CD4-positive, alpha-beta T cell treated with Interleukin-2 at 100 ng/mL for 4 hours (primary cell): ENCODE measurements around the gene RMDN2.
"Not testable (repeated sequence)": the region's sequence is repeated elsewhere in the genome, so short reads cannot be mapped to it uniquely, and the experiment has no call there.

Experiments used
- DNase-seq: peaks from one replicate; pipeline ENCODE4 v3.0.0-alpha.2; 2020; ENCODE audit warnings: low spot score

Gene RMDN2

GRCh38 chr2:37934591-37935513 lies 9.8 kb downstream of the RMDN2 start:
- DNase-seq = no peak

DNA sequence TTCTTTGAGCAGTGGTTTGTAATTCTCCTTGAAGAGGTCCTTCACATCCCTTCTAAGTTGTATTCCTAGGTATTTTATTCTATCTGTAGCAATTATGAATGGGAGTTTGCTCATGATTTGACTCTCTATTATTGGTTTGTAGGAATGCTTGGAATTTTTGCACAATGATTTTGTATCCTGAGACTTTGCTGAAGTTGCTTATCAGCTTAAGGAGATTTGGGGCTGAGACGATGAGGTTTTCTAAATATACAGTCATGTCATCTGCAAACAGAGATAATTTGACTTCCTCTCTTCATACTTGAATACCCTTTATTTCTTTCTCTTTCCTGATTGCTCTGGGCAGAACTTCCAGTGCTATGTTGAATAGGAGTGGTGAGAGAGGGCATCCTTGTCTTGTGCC lies 12.5 kb downstream of the RMDN2 start:
- DNase-seq = not testable (repeated sequence)

DNA sequence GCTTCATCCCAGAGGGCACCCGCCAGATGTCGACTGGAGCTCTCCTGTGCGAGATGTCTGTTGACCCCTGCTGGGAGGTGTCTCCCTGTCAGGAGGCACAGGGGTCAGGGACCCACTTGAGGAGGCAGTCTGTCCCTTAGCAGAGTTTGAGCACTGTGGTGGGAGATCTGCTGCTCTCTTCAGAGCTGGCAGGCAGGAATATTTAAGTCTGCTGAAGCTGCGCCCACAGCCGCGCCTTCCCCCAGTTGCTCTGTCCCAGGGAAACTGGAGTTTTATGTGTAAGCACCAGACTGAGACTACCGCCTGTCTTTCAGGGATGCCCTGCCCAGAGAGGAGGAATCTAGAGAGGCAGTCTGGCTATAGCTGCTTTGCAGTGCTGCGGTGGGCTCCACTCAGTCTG lies 16.2 kb downstream of the RMDN2 start:
- not testable (repeated sequence) for DNase-seq

DNA sequence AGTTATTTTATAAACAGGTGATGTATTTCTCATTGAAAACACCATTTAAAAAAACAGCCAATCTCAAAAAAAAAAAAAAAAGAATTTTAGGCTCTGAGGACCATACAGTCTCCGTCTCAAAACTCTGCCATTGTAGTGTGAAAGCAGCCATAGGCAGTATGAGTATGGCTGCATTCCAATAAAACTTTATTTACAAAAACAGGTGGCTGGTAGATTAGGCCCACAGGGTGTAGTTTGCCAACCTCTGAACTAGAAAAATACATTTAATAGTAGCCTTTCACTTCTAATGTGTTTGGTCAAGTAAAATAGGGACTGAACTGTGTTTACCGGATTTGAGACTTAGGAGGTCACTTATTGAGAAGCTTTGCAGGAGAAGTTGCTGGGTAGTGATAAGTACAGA lies 19.2 kb downstream of the RMDN2 start:
- DNase-seq = no peak

DNA sequence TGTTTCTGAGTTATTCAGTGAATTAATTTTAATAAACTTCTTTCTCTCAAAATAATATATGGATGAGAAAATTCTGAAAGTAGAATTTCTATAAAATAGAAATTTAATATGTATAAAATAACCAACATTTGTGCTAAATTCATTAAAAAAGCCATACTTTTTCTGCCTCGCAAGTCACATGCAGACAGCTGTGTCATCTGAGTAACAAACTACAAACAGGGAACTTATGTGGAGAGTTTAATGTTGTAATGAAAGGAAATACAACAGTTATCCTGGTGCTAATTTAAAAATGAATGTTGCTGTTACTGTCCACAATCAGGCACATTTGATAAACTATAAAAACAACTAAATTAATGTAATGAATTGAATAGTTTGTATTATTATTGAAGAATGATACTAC lies 22.2 kb downstream of the RMDN2 start:
- DNase-seq = no peak

DNA sequence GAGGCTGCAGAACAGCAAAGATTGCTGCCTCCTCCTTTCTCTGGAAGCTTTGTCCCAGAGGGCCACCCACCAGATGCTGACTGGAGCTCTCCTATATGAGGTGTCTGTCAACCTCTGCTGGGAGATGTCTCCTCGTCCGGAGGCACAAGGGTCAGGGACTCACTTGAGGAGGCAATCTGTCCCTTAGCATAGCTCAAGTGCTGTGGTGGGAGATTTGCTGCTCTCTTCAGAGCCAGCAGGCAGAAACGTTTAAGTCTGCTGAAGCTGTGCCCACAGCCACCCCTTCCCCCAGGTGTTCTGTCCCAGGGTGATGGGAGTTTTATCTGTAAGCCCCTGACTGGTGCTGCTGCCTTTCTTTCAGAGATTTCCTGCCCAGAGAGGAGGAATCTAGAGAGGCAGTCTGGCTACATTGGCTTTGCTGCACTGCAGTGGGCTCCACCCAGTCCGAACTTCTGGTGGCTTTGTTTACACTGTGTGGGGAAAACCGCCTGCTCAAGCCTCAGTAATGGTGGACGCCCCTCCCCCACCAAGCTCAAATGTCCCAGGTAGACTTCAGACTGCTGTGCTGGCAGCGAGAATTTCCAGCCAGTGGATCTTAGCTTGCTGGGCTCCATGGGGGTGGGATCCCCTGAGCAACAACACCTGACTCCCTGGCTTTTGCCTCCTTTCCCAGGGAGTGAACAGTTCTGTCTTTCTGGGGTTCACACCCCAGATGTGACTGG lies 37.1 kb downstream of the RMDN2 start:
- DNase-seq = not testable (repeated sequence)

GRCh38 chr2:37962740-37963121 lies 37.6 kb downstream of the RMDN2 start:
- DNase-seq = not testable (repeated sequence)

DNA sequence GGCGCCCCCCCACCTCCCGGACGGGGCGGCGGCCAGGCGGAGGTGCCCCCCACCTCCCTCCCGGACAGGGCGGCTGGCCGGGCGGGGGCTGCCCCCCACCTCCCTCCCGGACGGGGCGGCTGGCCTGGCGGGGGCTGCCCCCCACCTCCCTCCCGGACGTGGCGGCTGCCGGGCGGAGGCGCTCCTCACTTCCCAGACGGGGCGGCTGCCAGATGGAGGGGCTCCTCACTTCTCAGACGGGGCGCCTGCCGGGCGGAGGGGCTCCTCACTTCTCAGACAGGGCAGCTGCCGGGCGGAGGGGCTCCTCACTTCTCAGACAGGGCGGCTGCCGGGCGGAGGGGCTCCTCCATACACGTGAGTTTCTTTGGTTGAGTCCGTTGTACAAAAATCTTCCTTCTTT lies 38.8 kb downstream of the RMDN2 start:
- DNase-seq = not testable (repeated sequence)

DNA sequence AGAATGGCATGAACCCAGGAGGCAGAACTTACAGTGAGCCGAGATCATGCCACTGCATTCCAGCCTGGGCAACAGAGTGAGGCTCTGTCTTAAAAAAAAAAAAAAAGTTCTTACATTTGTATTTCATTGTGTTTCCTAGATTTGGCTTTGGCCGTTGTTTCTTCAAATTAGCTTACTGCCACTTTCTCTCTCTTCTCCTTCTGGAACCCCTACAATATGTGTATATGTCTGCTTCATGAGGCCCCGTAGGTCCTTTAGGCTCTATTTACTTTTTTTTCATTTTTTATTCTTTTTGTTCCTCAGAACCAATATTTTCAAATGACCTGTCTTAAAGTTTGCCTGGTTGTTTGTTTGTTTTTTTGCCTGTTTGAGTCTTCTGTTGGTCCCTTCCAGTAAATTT lies 41.2 kb downstream of the RMDN2 start:
- no peak for DNase-seq

DNA sequence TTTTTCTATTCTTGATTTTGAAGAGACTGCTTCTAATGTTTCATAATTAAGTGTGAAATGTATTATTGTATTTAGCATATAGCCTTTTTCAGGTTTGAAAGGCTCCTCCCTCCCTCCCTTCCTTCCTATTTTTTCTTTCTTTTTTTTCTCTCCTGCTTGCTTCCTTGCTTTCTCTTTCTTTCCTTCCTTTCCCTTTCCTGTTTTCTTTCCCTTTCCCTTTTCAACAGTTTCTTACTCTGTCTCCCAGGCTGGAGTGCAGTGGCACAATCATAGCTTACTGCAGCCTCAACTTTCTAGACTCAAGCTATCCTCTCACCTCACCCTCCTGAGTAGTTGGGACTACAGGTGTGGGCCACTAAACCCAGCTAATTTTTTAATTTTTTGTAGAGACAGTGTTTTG lies 44.6 kb downstream of the RMDN2 start:
- DNase-seq = no peak

DNA sequence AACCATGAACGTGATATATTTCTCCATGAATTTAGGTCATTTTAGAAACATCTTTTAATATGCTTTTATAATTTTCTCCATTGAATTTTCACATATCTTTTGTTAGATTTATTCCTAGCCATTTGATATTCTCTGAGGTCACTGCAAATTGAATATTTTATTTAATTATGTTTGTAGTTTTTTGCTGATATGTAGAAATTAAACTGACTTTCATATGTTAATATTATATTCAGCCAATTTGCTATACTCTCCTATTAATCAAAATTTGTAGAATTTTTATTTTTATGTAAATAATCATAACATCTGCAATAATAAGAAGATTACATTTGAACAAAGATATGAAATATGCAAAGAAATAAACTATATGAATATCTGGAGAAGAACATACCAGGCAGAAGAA lies 46.9 kb downstream of the RMDN2 start:
- DNase-seq = no peak

GRCh38 chr2:37973615-37974353 lies 48.7 kb downstream of the RMDN2 start:
- DNase-seq = no peak

GRCh38 chr2:37975808-37976207 lies 50.7 kb downstream of the RMDN2 start:
- no peak for DNase-seq

DNA sequence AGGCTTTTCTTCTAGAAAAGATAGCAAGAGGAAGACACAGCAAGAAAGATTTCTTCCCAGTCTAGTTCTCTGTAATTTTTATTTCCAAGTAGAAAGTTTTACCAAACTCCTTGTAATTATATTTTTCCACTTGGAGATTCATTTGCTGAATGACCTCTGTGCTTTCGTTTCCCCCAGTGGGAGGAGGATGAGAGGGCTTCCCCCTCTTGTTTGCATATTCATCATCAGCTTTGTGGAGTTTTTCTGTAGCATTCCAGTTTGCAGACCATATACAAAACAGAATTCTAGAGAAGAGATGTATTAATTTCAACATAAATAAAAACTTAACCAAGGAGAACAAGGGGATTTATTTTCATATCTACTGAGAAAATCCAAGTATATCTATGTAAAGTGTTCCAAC lies 51.3 kb downstream of the RMDN2 start:
- no peak for DNase-seq

DNA sequence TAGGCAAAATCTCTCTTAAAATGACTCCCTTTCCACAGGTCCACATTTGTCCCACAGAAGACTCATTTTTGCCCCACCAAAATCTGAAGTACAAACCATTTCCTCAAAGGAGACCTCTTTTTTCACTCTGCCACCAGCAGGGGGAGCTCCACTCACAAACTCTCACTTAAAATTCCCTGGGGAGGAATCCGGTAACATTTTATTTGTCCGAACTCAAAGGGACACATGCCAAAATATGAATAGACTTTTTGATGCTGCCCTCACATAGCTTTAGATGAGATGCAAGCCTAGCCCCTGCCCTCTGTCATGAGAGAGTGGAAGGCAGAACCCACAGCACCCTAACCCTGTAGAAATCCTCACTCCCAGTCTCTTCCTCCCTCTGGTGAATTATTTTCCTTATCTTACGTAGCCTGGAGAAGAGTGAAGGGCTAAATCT lies 57.1 kb downstream of the RMDN2 start:
- peak; percentile 56 for DNase-seq

- no peak for DNase-seq
Measured at GRCh38 chr2:37982847-37983246, 57.8 kb downstream of the RMDN2 start.

DNA sequence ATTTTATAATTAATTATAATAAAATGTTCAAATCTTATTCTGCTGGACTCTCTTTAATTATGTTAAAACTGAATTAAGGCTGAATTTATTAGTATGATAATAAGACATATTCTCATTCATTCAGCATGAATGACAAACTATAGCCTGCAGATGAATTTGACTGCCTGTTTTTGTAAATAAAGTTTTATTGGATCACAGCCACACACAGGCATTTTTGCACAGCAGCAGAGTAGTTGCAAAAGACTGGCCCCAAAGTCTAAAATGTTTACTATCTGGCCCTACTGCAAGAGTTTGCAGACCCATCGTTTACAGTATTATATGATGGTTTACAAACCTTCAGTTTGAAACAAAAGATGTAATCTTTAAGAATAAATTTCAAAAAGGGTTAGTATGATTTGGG lies 58.6 kb downstream of the RMDN2 start:
- no peak for DNase-seq

DNA sequence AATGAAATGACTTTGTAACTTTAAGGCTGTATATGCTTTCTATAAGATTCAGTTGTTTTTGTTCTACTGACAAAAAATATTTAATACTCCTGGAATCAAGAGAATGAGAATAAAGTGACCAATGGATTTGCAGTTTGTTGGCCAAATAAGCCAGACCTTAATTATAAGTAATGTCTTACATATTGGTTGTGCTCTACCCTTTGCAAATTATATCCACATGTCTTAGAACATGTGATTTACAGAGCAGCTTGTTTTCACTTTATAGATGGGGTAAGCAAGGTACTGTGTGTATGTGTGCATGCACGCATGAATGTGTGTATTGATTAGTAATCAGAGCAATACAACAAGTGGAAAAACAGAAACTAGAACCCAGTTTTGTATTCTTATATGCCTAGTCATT lies 59.1 kb downstream of the RMDN2 start:
- no peak for DNase-seq

DNA sequence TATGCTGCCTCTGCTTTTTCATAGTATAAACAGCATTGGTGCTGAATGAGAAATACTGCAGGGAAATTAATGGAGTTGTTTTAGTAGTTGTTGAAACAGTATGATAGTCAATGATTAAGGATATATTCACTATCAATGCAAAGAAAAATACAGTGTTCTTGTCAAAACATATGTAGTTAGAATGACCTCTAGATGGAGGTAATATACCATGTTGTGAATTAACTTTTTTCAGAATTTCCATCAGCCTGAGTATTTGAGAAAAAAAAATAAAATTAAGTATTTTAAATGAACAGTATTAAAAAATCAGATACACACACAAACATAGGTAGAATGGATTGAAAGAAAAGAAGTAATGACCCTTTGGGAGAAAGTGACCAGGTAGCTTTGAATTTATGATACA lies 59.5 kb downstream of the RMDN2 start:
- no peak for DNase-seq

DNA sequence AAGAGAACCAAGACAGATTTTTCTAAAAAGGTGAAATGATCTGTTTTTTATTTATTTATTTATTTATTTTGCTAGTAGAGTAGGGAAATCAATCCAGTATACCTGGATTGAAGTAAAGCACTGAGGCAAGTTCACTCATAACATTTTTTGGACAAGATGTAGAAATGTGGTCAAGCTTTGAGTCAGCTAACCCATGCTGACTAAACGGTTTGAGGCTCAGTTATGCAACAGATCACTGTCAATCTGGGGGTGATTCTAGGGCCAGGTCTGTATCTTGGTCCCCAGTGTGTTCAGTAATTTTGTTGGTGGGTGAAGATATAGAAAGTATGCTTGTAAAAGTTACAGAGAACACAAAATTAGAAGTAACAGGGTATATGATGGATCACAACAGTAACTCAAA lies 60.2 kb downstream of the RMDN2 start:
- no peak for DNase-seq

- no peak for DNase-seq
Measured at GRCh38 chr2:37987098-37987775, 62.1 kb downstream of the RMDN2 start.

- DNase-seq = no peak
Measured at GRCh38 chr2:37992601-37993000, 67.5 kb downstream of the RMDN2 start.
